Measurements from ENCODE around the gene KRTAP12-1. TPM values are rescaled to one million over a fixed set of nuclear protein-coding genes. Genes with fewer than 3 reads are reported as not detected.

Gene KRTAP12-1
- total RNA-seq, 1 donor from 2014 or later: not detected

DNA sequence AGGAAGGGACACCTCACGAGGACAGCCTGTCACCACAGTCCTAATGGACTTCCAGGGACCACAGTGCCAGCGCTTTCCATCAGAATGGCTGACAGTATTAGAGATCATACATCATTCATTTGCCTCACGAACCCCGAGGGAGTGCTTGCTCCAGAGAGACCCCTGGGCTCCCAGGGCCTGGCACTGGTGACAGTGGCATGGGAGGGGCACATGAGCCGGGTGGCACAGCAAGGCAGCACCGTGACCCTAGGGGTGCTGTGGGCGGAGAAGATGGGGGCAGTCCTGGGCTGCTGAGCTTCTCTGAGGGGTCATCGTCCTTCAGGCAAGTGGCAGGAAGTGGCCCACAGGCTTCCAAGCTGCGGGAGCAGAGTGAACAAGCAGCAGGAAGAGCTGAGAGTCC lies 45.8 kb upstream of the KRTAP12-1 start:
- Mint-ChIP-seq H3K27me3 (peaks cover 49% of the 10 kb centered on the region), H3K4me3 (ENCODE audit: low read depth) (no peak overlapping the region), H3K27ac (no peak overlapping the region), H3K4me1 (ENCODE audit: low read depth) (peaks cover 5% of the 10 kb centered on the region), H3K9me3 (ENCODE audit: low read depth) (no peaks in the 10 kb centered on the region), H3K36me3 (ENCODE audit: insufficient read depth) (no peaks in the 10 kb centered on the region)
- no peak for DNase-seq (ENCODE audit: low spot score, unreplicated experiment)
- no peak for TF ChIP-seq CTCF (IDR thresholded peaks at IDR 0.05; ENCODE audit: unreplicated experiment)

DNA sequence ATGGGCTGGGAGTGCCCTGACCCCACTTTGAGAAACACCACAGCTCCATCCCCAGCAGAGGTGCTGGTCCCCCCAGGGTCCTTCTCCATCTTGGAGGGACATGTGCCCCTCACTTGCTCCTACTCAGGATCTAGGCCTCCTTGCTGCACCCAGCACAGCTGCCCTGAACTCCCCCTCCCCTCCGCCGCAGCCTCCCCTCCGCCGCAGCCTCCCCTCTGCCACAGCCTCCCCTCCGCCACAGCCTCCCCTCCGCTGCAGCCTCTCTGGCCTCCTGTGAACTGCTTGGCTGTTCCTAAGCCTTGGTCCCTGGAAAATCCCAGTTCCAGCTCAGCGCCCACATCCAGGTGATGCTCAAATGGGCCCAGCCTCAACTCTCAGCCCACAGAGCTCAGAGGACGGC lies 45.4 kb upstream of the KRTAP12-1 start:
- TF ChIP-seq CTCF (IDR thresholded peaks at IDR 0.05; ENCODE audit: unreplicated experiment): no peak
- Mint-ChIP-seq H3K27ac (no peak overlapping the region), H3K9me3 (ENCODE audit: low read depth) (no peaks in the 10 kb centered on the region), H3K36me3 (ENCODE audit: insufficient read depth) (no peaks in the 10 kb centered on the region), H3K4me3 (ENCODE audit: low read depth) (no peak overlapping the region), H3K27me3 (peaks cover 53% of the 10 kb centered on the region), H3K4me1 (ENCODE audit: low read depth) (peaks cover 7% of the 10 kb centered on the region)
- no peak for DNase-seq (ENCODE audit: low spot score, unreplicated experiment)

GRCh38 chr21:44726826-44727225 lies 44.9 kb upstream of the KRTAP12-1 start:
- Mint-ChIP-seq H3K4me1 (ENCODE audit: low read depth) (peaks cover 7% of the 10 kb centered on the region), H3K27ac (no peak overlapping the region), H3K27me3 (peaks cover 49% of the 10 kb centered on the region), H3K36me3 (ENCODE audit: insufficient read depth) (no peaks in the 10 kb centered on the region), H3K4me3 (ENCODE audit: low read depth) (no peak overlapping the region), H3K9me3 (ENCODE audit: low read depth) (no peaks in the 10 kb centered on the region)
- no peak for DNase-seq (ENCODE audit: low spot score, unreplicated experiment)
- no peak for TF ChIP-seq CTCF (IDR thresholded peaks at IDR 0.05; ENCODE audit: unreplicated experiment)

GRCh38 chr21:44724926-44725325 lies 43.0 kb upstream of the KRTAP12-1 start:
- peaks cover 7% of the 10 kb centered on the region for H3K4me1 Mint-ChIP-seq (ENCODE audit: low read depth)
- no peak overlapping the region for H3K27ac Mint-ChIP-seq
- no peak for TF ChIP-seq CTCF (IDR thresholded peaks at IDR 0.05; ENCODE audit: unreplicated experiment)
- peaks cover 39% of the 10 kb centered on the region for H3K27me3 Mint-ChIP-seq
- no peaks in the 10 kb centered on the region for H3K36me3 Mint-ChIP-seq (ENCODE audit: insufficient read depth)
- H3K4me3 Mint-ChIP-seq (ENCODE audit: low read depth): no peak overlapping the region
- DNase-seq (ENCODE audit: low spot score, unreplicated experiment): no peak
- no peaks in the 10 kb centered on the region for H3K9me3 Mint-ChIP-seq (ENCODE audit: low read depth)

GRCh38 chr21:44724196-44724595 lies 42.2 kb upstream of the KRTAP12-1 start:
- Mint-ChIP-seq H3K36me3 (ENCODE audit: insufficient read depth) (no peaks in the 10 kb centered on the region), H3K27ac (no peak overlapping the region), H3K9me3 (ENCODE audit: low read depth) (no peaks in the 10 kb centered on the region), H3K27me3 (peaks cover 44% of the 10 kb centered on the region), H3K4me3 (ENCODE audit: low read depth) (no peak overlapping the region), H3K4me1 (ENCODE audit: low read depth) (peaks cover 7% of the 10 kb centered on the region)
- no peak for TF ChIP-seq CTCF (IDR thresholded peaks at IDR 0.05; ENCODE audit: unreplicated experiment)
- no peak for DNase-seq (ENCODE audit: low spot score, unreplicated experiment)
